ENCODE data around the gene MED22. TPM values are rescaled to one million over a fixed set of nuclear protein-coding genes. Genes with fewer than 3 reads are reported as not detected.

The MED22 gene
- total RNA-seq, 2 donors from 2014 or later = 50.0 to 51.2 TPM

- TF ChIP-seq, protein P1, sequence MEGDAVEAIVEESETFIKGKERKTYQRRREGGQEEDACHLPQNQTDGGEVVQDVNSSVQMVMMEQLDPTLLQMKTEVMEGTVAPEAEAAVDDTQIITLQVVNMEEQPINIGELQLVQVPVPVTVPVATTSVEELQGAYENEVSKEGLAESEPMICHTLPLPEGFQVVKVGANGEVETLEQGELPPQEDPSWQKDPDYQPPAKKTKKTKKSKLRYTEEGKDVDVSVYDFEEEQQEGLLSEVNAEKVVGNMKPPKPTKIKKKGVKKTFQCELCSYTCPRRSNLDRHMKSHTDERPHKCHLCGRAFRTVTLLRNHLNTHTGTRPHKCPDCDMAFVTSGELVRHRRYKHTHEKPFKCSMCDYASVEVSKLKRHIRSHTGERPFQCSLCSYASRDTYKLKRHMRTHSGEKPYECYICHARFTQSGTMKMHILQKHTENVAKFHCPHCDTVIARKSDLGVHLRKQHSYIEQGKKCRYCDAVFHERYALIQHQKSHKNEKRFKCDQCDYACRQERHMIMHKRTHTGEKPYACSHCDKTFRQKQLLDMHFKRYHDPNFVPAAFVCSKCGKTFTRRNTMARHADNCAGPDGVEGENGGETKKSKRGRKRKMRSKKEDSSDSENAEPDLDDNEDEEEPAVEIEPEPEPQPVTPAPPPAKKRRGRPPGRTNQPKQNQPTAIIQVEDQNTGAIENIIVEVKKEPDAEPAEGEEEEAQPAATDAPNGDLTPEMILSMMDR (IDR thresholded peaks at IDR 0.05) = no peak
- peaks cover 33 to 50% of the 10 kb centered on the region in 2 donors for H3K4me1 ChIP-seq (ENCODE audit: control insufficient read depth in 1 of 2, low read depth in 2 of 2)
- peaks cover 4% of the 10 kb centered on the region for H3K36me3 ChIP-seq
- peak overlapping the region; percentile 92 for H3K4me3 ChIP-seq
- ATAC-seq (ENCODE audit: insufficient number of reproducible peaks, low FRiP score, low read depth) (no peak), DNase-seq (ENCODE audit: low spot score) (no peak)
- H3K27ac ChIP-seq = peak overlapping the region; percentile 90 to 95
- no peaks in the 10 kb centered on the region for H3K9me3 ChIP-seq
- no peaks in the 10 kb centered on the region for H3K27me3 ChIP-seq (replicated peaks; ENCODE audit: insufficient read depth)
Measured at GRCh38 chr9:133375116-133375723, 27.3 kb upstream of the MED22 start.

DNA sequence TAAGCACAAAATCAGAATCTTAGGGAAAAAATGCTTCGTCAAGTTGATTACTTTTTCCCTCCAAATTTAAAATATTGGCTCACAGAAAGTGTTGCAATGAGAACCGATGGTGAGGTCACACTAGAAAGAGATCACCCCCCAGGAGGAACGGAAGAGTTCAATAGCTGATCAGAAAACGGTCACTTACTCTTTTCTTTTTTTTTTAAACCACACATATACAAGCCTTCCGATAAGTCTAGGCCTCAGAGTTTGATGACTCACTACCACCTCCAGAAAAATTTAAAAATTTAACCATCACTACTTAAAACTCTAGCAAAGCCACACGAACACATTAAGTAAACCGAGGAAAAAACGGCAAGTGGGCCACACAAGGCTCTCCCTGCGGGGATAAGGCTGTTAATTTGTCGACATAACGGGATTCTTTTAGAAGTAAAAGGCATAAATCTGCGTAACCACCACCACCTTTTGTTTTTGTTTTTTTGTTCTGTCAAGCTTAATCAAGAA is 26.7 kb upstream of the MED22 start:
- Histone ChIP-seq H3K27me3 (replicated peaks; ENCODE audit: insufficient read depth) (no peaks in the 10 kb centered on the region), H3K4me1 (ENCODE audit: control insufficient read depth in 1 of 2, low read depth in 2 of 2) (peaks cover 33 to 56% of the 10 kb centered on the region in 2 donors), H3K4me3 (peak overlapping the region; percentile 92), H3K9me3 (no peaks in the 10 kb centered on the region), H3K27ac (peak overlapping the region; percentile 90 to 95), H3K36me3 (peaks cover 4% of the 10 kb centered on the region)
- TF ChIP-seq, protein P1 (IDR thresholded peaks at IDR 0.05) = no peak
- ATAC-seq (ENCODE audit: insufficient number of reproducible peaks, low FRiP score, low read depth) = no peak
- no peak for DNase-seq (ENCODE audit: low spot score)

DNA sequence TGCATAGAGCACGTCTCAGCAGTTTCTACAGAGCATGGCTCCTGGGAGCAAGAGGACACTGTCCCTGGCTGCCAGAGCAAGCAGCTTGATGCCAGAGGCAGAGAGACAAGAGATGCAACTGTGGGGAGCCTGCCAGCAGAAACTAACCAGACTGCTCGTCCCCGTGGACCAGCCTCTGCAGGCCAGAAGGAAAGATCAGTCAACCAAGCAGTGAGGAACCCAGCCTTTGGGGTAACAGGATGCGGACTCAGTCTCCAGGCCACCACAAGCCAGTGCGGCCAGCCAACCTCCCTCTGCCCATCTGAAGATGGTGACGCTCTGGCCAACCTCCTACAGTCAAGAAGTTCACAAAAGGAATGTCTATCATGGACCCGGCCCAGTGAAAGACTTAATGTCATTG is 24.2 kb upstream of the MED22 start:
- TF ChIP-seq, protein P1 (IDR thresholded peaks at IDR 0.05) = no peak
- DNase-seq (ENCODE audit: low spot score) (no peak), ATAC-seq (ENCODE audit: insufficient number of reproducible peaks, low FRiP score, low read depth) (no peak)
- Histone ChIP-seq H3K27me3 (replicated peaks; ENCODE audit: insufficient read depth) (no peaks in the 10 kb centered on the region), H3K4me3 (peak overlapping the region; percentile 22), H3K4me1 (ENCODE audit: control insufficient read depth in 1 of 2, low read depth in 2 of 2) (peaks cover 33 to 76% of the 10 kb centered on the region in 2 donors), H3K36me3 (peaks cover 5% of the 10 kb centered on the region), H3K9me3 (no peaks in the 10 kb centered on the region), H3K27ac (no peak overlapping the region)

GRCh38 chr9:133371261-133371711 is 23.4 kb upstream of the MED22 start:
- H3K27me3 ChIP-seq (replicated peaks; ENCODE audit: insufficient read depth) = no peaks in the 10 kb centered on the region
- H3K9me3 ChIP-seq = no peaks in the 10 kb centered on the region
- TF ChIP-seq, protein P1 (IDR thresholded peaks at IDR 0.05) = no peak
- H3K4me3 ChIP-seq = peak overlapping the region; percentile 15
- ATAC-seq (ENCODE audit: insufficient number of reproducible peaks, low FRiP score, low read depth) (no peak), DNase-seq (ENCODE audit: low spot score) (no peak)
- peaks cover 27 to 73% of the 10 kb centered on the region in 2 donors for H3K4me1 ChIP-seq (ENCODE audit: control insufficient read depth in 1 of 2, low read depth in 2 of 2)
- H3K27ac ChIP-seq = no peak overlapping the region
- H3K36me3 ChIP-seq = peaks cover 12% of the 10 kb centered on the region

GRCh38 chr9:133370685-133371084 is 22.8 kb upstream of the MED22 start:
- Histone ChIP-seq H3K36me3 (peaks cover 18% of the 10 kb centered on the region), H3K4me3 (no peak overlapping the region), H3K4me1 (ENCODE audit: control insufficient read depth in 1 of 2, low read depth in 2 of 2) (peaks cover 27 to 73% of the 10 kb centered on the region in 2 donors), H3K27ac (no peak overlapping the region), H3K27me3 (replicated peaks; ENCODE audit: insufficient read depth) (no peaks in the 10 kb centered on the region), H3K9me3 (no peaks in the 10 kb centered on the region)
- DNase-seq (ENCODE audit: low spot score) (no peak), ATAC-seq (ENCODE audit: insufficient number of reproducible peaks, low FRiP score, low read depth) (no peak)
- TF ChIP-seq, protein P1 (IDR thresholded peaks at IDR 0.05) = no peak
